HG03159 (cell line): ENCODE results near the gene WNT6.

Experiments used
- ATAC-seq: cut with Tn5 transposase; IDR thresholded peaks from one replicate; pipeline ENCODE4 v1.9.1; 2021; ENCODE audit warnings: mild to moderate bottlenecking, moderate library complexity; ENCODE audit not compliant: unreplicated experiment

WNT6 gene

GRCh38 chr2:218877331-218877730, 17.7 kb downstream of the WNT6 start:
- ATAC-seq, result no peak

- ATAC-seq, result no peak
Observed at GRCh38 chr2:218877891-218878290, 18.3 kb downstream of the WNT6 start.

- ATAC-seq, result no peak
Observed at GRCh38 chr2:218878486-218878885, 18.9 kb downstream of the WNT6 start.

GRCh38 chr2:218878926-218879761, 19.5 kb downstream of the WNT6 start:
- ATAC-seq, result no peak

GRCh38 chr2:218879776-218880101, 20.1 kb downstream of the WNT6 start:
- ATAC-seq, result no peak

GRCh38 chr2:218880102-218880858, 20.7 kb downstream of the WNT6 start, which contains the start of gene WNT10A:
TSS of gene WNT10A (plus strand) at chr2:218880852. CDS start at chr2:218880996, 144 bp downstream.
- peak; percentile 67 for ATAC-seq

- no peak for ATAC-seq
Observed at GRCh38 chr2:218880859-218881594, 21.4 kb downstream of the WNT6 start.

- no peak for ATAC-seq
Observed at GRCh38 chr2:218881744-218882460, 22.3 kb downstream of the WNT6 start.

GRCh38 chr2:218882461-218882816, 22.8 kb downstream of the WNT6 start:
- ATAC-seq, result no peak

- ATAC-seq, result no peak
Observed at GRCh38 chr2:218882866-218883366, 23.3 kb downstream of the WNT6 start.

- ATAC-seq, result no peak
Observed at GRCh38 chr2:218883491-218884490, 24.2 kb downstream of the WNT6 start.

- no peak for ATAC-seq
Observed at GRCh38 chr2:218884519-218884918, 24.9 kb downstream of the WNT6 start.

GRCh38 chr2:218885981-218886947, 26.7 kb downstream of the WNT6 start:
- peak; percentile 41 for ATAC-seq

- ATAC-seq, result no peak
Observed at GRCh38 chr2:218887079-218887478, 27.5 kb downstream of the WNT6 start.

- no peak for ATAC-seq
Observed at GRCh38 chr2:218888341-218888740, 28.7 kb downstream of the WNT6 start.

- no peak for ATAC-seq
Observed at GRCh38 chr2:218889937-218890336, 30.3 kb downstream of the WNT6 start.

- no peak for ATAC-seq
Observed at GRCh38 chr2:218890369-218890768, 30.8 kb downstream of the WNT6 start.
